Brain microvascular endothelial cell (primary cell): Measurements from ENCODE around the gene CDC14B.
"Not testable (repeated sequence)": the region's sequence is repeated elsewhere in the genome, so short reads cannot be mapped to it uniquely, and the experiment has no call there.

Experiments used
- DNase-seq: peaks from one replicate; pipeline ENCODE4 v3.0.0-alpha.2; 2020
- H3K27ac ChIP-seq: fragments of 250-450 bp; sonication (Bioruptor Pico); 2 replicates; pipeline ENCODE4 v1.5.1; 2020; ENCODE audit warnings: mild to moderate bottlenecking, moderate library complexity
- H3K27me3 ChIP-seq: fragments of 250-450 bp; sonication (Bioruptor Pico); replicated peaks from 2 replicates; pipeline ENCODE4 v1.5.1; 2020; ENCODE audit warnings: mild to moderate bottlenecking
- H3K36me3 ChIP-seq: fragments of 250-450 bp; sonication (Bioruptor Pico); replicated peaks from 2 replicates; pipeline ENCODE4 v1.5.1; 2020; ENCODE audit warnings: mild to moderate bottlenecking
- H3K4me3 ChIP-seq: 2 replicates; pipeline ENCODE4 v1.5.1; 2011; ENCODE audit warnings: low read depth, mild to moderate bottlenecking, control low read depth, low read length, moderate library complexity
- CTCF ChIP-seq: IDR thresholded peaks from 2 replicates; pipeline ENCODE4 v1.5.1; 2011; ENCODE audit warnings: low read depth, mild to moderate bottlenecking, moderate library complexity, low read length, control low read depth, inconsistent platforms; ENCODE audit errors: missing control alignments
- in situ Hi-C: cut with HindIII; loops from 2 replicates; pipeline ENCODE4 v1.10.0; 2017; ENCODE audit warnings: low sequenced_read_pairs, low pct_ligation_motif_present

CDC14B gene

GRCh38 chr9:96619491-96620180 lies at the start of gene CDC14B:
Gene CDC14B (minus strand): TSS chr9:96619843. CDS start chr9:96619378, 465 bp downstream.
- Histone ChIP-seq H3K4me3 (peak within 1 kb of the TSS; percentile 64), H3K27ac (no peak within 1 kb of the TSS), H3K27me3 (no peaks in the 10 kb centered on the region), H3K36me3 (no peaks in the 10 kb centered on the region)
- no peak for TF ChIP-seq CTCF
- DNase-seq, result peak; percentile 93
- in situ Hi-C loops, result no loop called here

- TF ChIP-seq CTCF, result no peak
- DNase-seq, result no peak
- in situ Hi-C loops, result no loop called here
- H3K27me3 ChIP-seq, result no peaks in the 10 kb centered on the region
- H3K4me3 ChIP-seq, result no peak overlapping the region
- no peak overlapping the region for H3K27ac ChIP-seq
- no peaks in the 10 kb centered on the region for H3K36me3 ChIP-seq
Observed at GRCh38 chr9:96668868-96669534, 49.4 kb upstream of the CDC14B start.

- Histone ChIP-seq H3K4me3 (no peak overlapping the region), H3K36me3 (no peaks in the 10 kb centered on the region), H3K27me3 (no peaks in the 10 kb centered on the region), H3K27ac (no peak overlapping the region)
- in situ Hi-C loops, result no loop called here
- TF ChIP-seq CTCF, result no peak
- DNase-seq, result no peak
Observed at GRCh38 chr9:96667363-96667728, 47.7 kb upstream of the CDC14B start.

GRCh38 chr9:96666653-96667362 lies 47.2 kb upstream of the CDC14B start:
- H3K27ac ChIP-seq, H3K27me3 ChIP-seq, H3K36me3 ChIP-seq, in situ Hi-C loops, H3K4me3 ChIP-seq, DNase-seq: not testable (repeated sequence)
- peak; percentile 67 for TF ChIP-seq CTCF

DNA sequence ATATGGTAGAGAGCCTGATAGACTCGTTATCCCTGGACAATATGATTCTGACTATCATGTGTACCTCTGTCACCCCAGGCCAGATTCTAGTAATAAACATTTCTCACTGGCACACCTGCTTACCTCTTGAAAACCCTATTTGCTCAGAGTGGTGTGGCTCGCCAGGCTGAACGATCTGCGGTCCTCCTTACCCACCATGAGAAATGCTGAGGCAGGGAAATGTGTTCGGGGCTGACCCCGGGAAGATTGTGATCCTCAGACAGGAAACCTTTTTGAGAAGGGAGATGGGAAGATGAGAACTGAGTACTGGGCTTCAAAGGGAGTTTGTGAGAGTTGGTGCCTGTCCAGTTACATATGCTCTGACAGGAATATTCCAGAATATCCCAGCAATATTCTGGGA lies 46.1 kb upstream of the CDC14B start:
- Histone ChIP-seq H3K27me3 (no peaks in the 10 kb centered on the region), H3K36me3 (no peaks in the 10 kb centered on the region), H3K27ac (no peak overlapping the region), H3K4me3 (no peak overlapping the region)
- DNase-seq, result no peak
- no peak for TF ChIP-seq CTCF
- in situ Hi-C loops, result no loop called here
